H7 (cell line): Measurements from ENCODE around the gene FSIP1. TPM values are rescaled to one million over a fixed set of nuclear protein-coding genes. Genes with fewer than 3 reads are reported as not detected.

ENCODE experiments used
- DNase-seq: peaks from one replicate; pipeline ENCODE4 v3.0.0; 2012
- H3K27me3 ChIP-seq: 2 replicates; pipeline ENCODE4 v1.6.0; 2011; ENCODE audit warnings: mild to moderate bottlenecking, low read length; ENCODE audit not compliant: control insufficient read depth, insufficient read depth
- H3K36me3 ChIP-seq: replicated peaks from 2 replicates; pipeline ENCODE4 v1.5.1; 2011; ENCODE audit warnings: low read length; ENCODE audit not compliant: control insufficient read depth, insufficient read depth
- H3K4me3 ChIP-seq: 2 replicates; pipeline ENCODE4 v1.5.1; 2011; ENCODE audit warnings: low read depth, mild to moderate bottlenecking, control low read depth, low read length, moderate library complexity; ENCODE audit not compliant: insufficient read depth
- total RNA-seq: library from RNA; depleted of rRNA; stranded (reverse); fragments of >200 nt; shearing (Covaris generic); gene quantifications from 2 replicates; pipeline ENCODE4 v1.2.3, GENCODE V29; 2014; rRNA removed

The FSIP1 gene
- total RNA-seq, 1 experiment from 2014 or later: 0.52 TPM

DNA sequence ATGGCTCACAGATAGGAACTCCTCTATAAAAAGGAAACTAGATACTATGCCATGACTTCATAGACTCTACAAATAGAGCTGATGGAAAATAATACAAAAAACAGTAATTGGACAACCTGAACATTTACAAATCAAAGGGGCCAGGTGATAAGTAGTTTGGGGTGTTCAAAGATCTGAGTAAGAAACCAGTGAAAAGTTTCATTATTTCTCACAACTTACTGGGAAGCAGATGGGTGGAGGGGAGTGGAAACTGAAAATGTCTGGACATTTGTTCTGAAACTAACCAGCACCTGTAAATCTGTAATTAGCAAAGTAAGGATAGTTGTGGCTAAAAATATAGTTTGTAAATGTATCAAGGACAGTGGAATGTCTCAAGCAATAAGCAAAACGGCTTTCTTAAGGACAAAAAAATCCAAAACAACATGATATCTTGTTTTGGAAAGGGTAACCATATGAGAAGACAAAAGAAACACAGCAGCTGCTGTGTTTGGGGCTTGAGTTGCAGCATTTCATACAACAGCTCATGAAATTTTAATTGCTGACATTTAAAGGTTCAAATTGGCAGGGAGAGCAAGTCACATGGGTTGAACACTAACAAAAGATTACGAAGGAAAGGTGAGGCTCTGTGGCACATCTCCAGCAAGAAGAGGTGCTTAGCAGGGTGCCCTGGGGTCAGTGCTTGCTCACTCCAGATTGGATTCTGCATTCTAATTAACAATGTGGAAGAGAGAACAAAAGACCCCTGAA is 228.5 kb downstream of the FSIP1 start:
- DNase-seq: no peak
- no peak overlapping the region for H3K4me3 ChIP-seq
- H3K36me3 ChIP-seq: no peaks in the 10 kb centered on the region
- H3K27me3 ChIP-seq: no peaks in the 10 kb centered on the region

DNA sequence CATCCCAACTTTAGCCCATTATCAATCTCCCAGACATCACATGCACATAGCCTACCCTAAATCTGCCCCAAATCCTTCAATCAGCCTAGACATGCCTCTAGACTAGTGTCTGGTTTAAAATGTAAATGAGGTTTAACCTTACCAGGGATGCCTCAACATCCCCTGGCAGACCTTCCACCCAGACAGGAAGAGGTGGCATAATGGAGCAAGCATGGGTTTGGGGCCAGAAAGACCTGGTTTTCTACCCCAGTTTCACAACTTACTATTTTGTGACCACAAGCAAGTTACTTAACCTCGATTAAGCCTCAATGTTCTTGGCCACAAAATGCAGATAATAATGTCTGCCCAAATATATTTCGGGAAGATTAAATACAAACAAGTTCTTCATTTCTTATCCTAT is 230.1 kb downstream of the FSIP1 start:
- Histone ChIP-seq H3K27me3 (no peaks in the 10 kb centered on the region), H3K36me3 (no peaks in the 10 kb centered on the region), H3K4me3 (no peak overlapping the region)
- DNase-seq: no peak

DNA sequence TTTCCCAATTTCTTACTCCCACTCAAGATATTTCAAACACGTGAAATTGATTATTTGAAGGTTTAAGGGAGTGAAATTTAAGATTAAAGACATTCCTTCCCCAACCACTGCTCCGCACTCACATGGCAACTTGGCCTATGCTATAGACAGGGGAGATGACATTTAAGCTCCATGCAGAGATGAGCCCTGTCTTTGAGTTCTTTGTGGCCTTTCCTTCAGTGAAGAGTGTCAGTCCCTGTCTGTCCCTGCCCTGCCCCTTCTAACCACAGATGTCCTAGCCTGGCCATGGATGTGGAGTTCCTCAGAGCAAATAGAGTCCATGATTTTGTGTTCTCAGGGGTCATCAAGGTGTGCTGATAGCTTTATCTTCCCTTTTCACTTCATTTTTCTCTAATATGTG is 231.2 kb downstream of the FSIP1 start:
- Histone ChIP-seq H3K27me3 (no peaks in the 10 kb centered on the region), H3K4me3 (no peak overlapping the region), H3K36me3 (no peaks in the 10 kb centered on the region)
- DNase-seq: no peak

Other genes with a start within 250 kb of the FSIP1 start
- gene THBS1, start 201.8 kb downstream of the FSIP1 start, total RNA-seq: 9.9 and 10.1 TPM in 2 replicates
- gene GPR176, start 137.4 kb upstream of the FSIP1 start, total RNA-seq: 30.1 and 43.6 TPM in 2 replicates
- 44.1 and 74.6 TPM in 2 replicates for gene EIF2AK4, start 151.3 kb upstream of the FSIP1 start, total RNA-seq